DND-41 (cell line): ENCODE data around the gene ADAMTSL5.
A peak's percentile ranks its signal among the peaks of the same experiment; 100 is the strongest.

Source experiments
- ATAC-seq: fragments of 200-7000 bp; cut with Tn5 transposase; 3 replicates; pipeline ENCODE4 v1.9.1; 2021; ENCODE audit warnings: low read depth; ENCODE audit not compliant: insufficient read depth
- DNase-seq: peaks from one replicate; pipeline ENCODE4 v3.0.0-alpha.2; 2020
- H2AFZ ChIP-seq: 2 replicates; pipeline ENCODE4 v1.6.0; 2012; ENCODE audit warnings: low read depth, low read length
- H3K27ac ChIP-seq: 2 replicates; pipeline ENCODE4 v1.5.1; 2012; ENCODE audit warnings: low read length, inconsistent platforms
- H3K27me3 ChIP-seq: fragments of 200-600 bp; sonication (generic); 2 replicates; pipeline ENCODE4 v1.6.0; 2012; ENCODE audit warnings: low read length, mild to moderate bottlenecking, inconsistent platforms; ENCODE audit not compliant: insufficient read depth, poor library complexity
- H3K36me3 ChIP-seq: 2 replicates; pipeline ENCODE4 v1.5.1; 2012; ENCODE audit warnings: low read length, inconsistent platforms; ENCODE audit not compliant: insufficient read depth
- H3K4me1 ChIP-seq: 2 replicates; pipeline ENCODE4 v1.5.1; 2012; ENCODE audit warnings: mild to moderate bottlenecking, low read length; ENCODE audit not compliant: insufficient read depth
- H3K4me2 ChIP-seq: 2 replicates; pipeline ENCODE4 v1.6.0; 2012; ENCODE audit warnings: mild to moderate bottlenecking, moderate library complexity, low read length, inconsistent platforms; ENCODE audit not compliant: insufficient read depth
- H3K4me3 ChIP-seq, 2 experiments: fragments of 200-600 bp in 1 of 2; shearing (Covaris generic) in 1 of 2; 2 replicates each; pipeline ENCODE4 v1.5.1; 2012 to 2016; ENCODE audit warnings: inconsistent platforms in 2 of 2, low read length in 2 of 2, mild to moderate bottlenecking in 2 of 2, low read depth in 1 of 2, moderate library complexity in 1 of 2
- H3K79me2 ChIP-seq: 2 replicates; pipeline ENCODE4 v1.6.0; 2012; ENCODE audit warnings: low read length, inconsistent platforms; ENCODE audit not compliant: insufficient read depth
- H3K9ac ChIP-seq: 2 replicates; pipeline ENCODE4 v1.6.0; 2012; ENCODE audit warnings: low read depth, mild to moderate bottlenecking, inconsistent platforms, low read length, moderate library complexity
- H3K9me3 ChIP-seq: 2 replicates; pipeline ENCODE4 v1.5.1; 2012; ENCODE audit warnings: low read length, moderate library complexity, mild to moderate bottlenecking, inconsistent platforms; ENCODE audit not compliant: insufficient read depth, severe bottlenecking
- H4K20me1 ChIP-seq: 2 replicates; pipeline ENCODE4 v1.6.0; 2012; ENCODE audit warnings: low read length; ENCODE audit not compliant: insufficient read depth
- CTCF ChIP-seq: IDR thresholded peaks from 2 replicates; pipeline ENCODE4 v1.5.1; 2012; ENCODE audit warnings: borderline replicate concordance, low read length, moderate library complexity, mild to moderate bottlenecking; ENCODE audit not compliant: poor library complexity, severe bottlenecking; ENCODE audit errors: extremely low read depth
- EZH2 ChIP-seq: IDR thresholded peaks from 3 replicates; pipeline ENCODE4 v1.6.1; 2012; ENCODE audit warnings: borderline replicate concordance, low read depth, mild to moderate bottlenecking, moderate library complexity, low read length, inconsistent platforms; ENCODE audit not compliant: severe bottlenecking

ADAMTSL5 gene

GRCh38 chr19:1505012-1505411 lies 7.8 kb downstream of the ADAMTSL5 start:
- Histone ChIP-seq H3K9ac (no peak overlapping the region), H3K27me3 (no peaks in the 10 kb centered on the region), H3K9me3 (no peaks in the 10 kb centered on the region), H3K4me3 (no peak overlapping the region), H3K36me3 (no peaks in the 10 kb centered on the region), H3K27ac (no peak overlapping the region), H3K4me2 (no peak overlapping the region), H4K20me1 (no peaks in the 10 kb centered on the region; the same call in 1 of the 2 replicates), H3K79me2 (no peaks in the 10 kb centered on the region), H2AFZ (no peak overlapping the region), H3K4me1 (0 out of 2 replicates have a peak, but pooled peaks cover 3% of the 10 kb centered on the region)
- DNase-seq, result no peak
- no peak for ATAC-seq
- TF ChIP-seq CTCF, result no peak
- no peak for TF ChIP-seq EZH2

- Histone ChIP-seq H4K20me1 (no peaks in the 10 kb centered on the region), H2AFZ (no peak overlapping the region), H3K9me3 (no peaks in the 10 kb centered on the region), H3K27ac (no peak overlapping the region), H3K4me2 (no peak overlapping the region), H3K79me2 (no peaks in the 10 kb centered on the region), H3K36me3 (no peaks in the 10 kb centered on the region), H3K4me1 (0 out of 2 replicates have a peak, but pooled peaks cover 3% of the 10 kb centered on the region), H3K4me3 (no peak overlapping the region), H3K9ac (no peak overlapping the region), H3K27me3 (no peaks in the 10 kb centered on the region)
- no peak for ATAC-seq
- TF ChIP-seq EZH2, result no peak
- no peak for TF ChIP-seq CTCF
- DNase-seq, result no peak
Observed at GRCh38 chr19:1503925-1504773, 8.7 kb downstream of the ADAMTSL5 start.

GRCh38 chr19:1503089-1503924 lies 9.5 kb downstream of the ADAMTSL5 start:
- Histone ChIP-seq H4K20me1 (no peaks in the 10 kb centered on the region), H3K36me3 (no peaks in the 10 kb centered on the region), H3K9ac (no peak overlapping the region), H3K4me1 (0 out of 2 replicates have a peak, but pooled peaks cover 3% of the 10 kb centered on the region), H3K79me2 (no peaks in the 10 kb centered on the region), H3K27me3 (no peaks in the 10 kb centered on the region), H3K9me3 (no peaks in the 10 kb centered on the region), H3K27ac (no peak overlapping the region), H3K4me3 (no peak overlapping the region), H2AFZ (no peak overlapping the region), H3K4me2 (no peak overlapping the region)
- DNase-seq, result peak; percentile 70
- peak; percentile 53 for ATAC-seq
- TF ChIP-seq EZH2, result no peak
- TF ChIP-seq CTCF, result peak; percentile 80
